Measurements from ENCODE around the gene MTTP.

The MTTP gene

DNA sequence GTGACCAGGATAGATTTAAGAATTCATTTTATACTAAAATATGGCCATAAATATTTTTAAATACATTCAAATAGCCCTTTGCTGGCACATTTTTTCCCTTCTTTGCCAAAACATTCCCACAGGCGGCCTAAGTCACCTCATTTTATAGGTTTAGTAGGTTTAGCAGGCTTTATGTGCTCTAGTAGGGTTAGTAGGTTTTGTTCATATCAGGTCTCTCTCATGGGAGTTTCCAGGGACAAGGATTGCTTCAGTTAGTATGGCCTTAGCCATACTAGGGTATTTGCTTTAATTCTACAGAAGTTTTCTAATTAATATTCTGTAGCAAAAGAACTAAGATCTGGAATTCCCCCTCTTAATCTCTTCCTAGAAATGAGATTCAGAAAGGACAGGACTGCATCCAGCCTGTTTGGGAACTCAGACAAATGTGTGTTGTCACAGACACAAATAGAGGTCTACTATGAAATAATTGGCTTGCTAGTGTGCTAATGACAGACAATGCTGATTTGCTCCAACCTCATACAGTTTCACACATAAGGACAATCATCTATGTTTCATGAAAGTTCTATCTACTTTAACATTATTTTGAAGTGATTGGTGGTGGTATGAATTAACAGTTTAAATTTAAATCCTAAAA is 772 bp upstream of the MTTP start:
- in situ Hi-C loops (cut with MboI; ENCODE audit: low sequenced_read_pairs) = no loop called here

DNA sequence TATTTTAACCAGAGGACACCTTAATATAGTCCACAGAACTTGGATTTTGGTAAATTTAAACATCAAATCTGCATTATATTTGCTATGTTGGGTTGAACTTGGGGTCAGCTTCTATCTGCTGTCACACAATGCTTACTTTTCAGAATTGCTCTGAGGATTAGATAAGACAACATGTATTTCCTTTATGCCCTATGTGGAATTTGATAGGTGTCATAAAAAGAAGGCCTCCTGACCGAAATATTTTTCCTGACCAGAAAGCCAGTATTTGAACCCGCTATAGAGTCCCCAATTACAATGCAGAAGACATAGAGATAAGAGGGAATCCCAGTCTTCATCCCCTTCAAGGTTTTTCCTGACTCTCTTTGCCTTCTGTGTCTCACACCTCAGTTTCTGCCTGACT is 4.1 kb downstream of the MTTP start:
- H3K36me3 ChIP-seq (replicated peaks) = no peaks in the 10 kb centered on the region
- no peak overlapping the region for H3K4me3 ChIP-seq
- DNase-seq (ENCODE audit: low spot score in 2 of 2) = no peak
- H3K9me3 ChIP-seq = no peaks in the 10 kb centered on the region
- peaks cover 6% of the 10 kb centered on the region for H3K27me3 ChIP-seq (ENCODE audit: low read depth)
- no peaks in the 10 kb centered on the region; the same call in 1 of the 2 replicates for H3K4me1 ChIP-seq
- in situ Hi-C loops (cut with MboI; ENCODE audit: low sequenced_read_pairs) = no loop called here

More for the DNA sequence above, 772 bp upstream of the MTTP start:
- no peaks in the 10 kb centered on the region for H3K36me3 ChIP-seq (replicated peaks)
- no peaks in the 10 kb centered on the region for H3K9me3 ChIP-seq
- DNase-seq (ENCODE audit: low spot score in 2 of 2) = no peak
- no peak overlapping the region for H3K4me3 ChIP-seq
- H3K4me1 ChIP-seq = no peaks in the 10 kb centered on the region; the same call in 1 of the 2 replicates
- no peaks in the 10 kb centered on the region for H3K27me3 ChIP-seq (ENCODE audit: low read depth)

DNA sequence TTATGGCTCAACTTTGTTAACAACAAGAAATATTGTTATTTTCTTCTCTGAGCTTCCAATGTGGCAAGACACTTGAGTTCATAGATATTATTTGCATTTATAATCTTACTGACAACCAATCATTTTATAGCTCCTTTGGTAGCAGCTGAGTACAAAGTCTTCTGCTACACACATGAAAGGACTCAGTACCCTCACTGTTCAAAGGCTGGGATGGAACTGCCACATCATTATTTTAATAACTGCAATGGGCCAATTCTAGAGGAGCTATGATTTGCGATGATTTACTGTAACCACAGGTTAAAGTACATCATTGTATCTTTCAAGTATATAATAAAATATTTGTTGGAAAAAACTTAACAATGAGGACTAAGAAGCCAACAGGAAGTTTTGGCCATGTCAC is 10.9 kb downstream of the MTTP start:
- Histone ChIP-seq H3K36me3 (replicated peaks) (no peaks in the 10 kb centered on the region), H3K4me1 (no peaks in the 10 kb centered on the region), H3K27me3 (ENCODE audit: low read depth) (peaks cover 8% of the 10 kb centered on the region), H3K4me3 (no peak overlapping the region), H3K9me3 (no peaks in the 10 kb centered on the region)
- DNase-seq (ENCODE audit: low spot score in 2 of 2) = no peak
- in situ Hi-C loops (cut with MboI; ENCODE audit: low sequenced_read_pairs) = no loop called here

DNA sequence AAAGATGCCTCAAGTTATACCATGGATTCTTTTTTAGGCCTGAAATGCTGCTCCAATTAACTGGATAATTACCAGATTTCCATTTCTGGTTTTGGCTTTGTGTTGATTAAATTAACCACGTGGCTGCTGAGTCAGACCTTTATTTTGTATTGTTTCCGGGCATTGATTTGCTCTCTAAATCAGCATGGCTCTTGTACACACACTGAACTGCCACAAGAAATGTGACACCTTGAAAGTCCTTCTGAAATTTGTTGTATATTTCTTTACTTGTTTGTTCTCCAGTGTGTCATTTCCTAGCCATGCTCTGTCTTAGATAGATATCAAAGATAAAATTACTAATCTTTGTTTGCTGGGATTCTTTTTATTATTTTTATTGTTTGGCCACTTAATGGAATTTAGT is 11.7 kb downstream of the MTTP start:
- in situ Hi-C loops (cut with MboI; ENCODE audit: low sequenced_read_pairs) = no loop called here
- no peaks in the 10 kb centered on the region for H3K9me3 ChIP-seq
- DNase-seq (ENCODE audit: low spot score in 2 of 2) = no peak
- H3K4me3 ChIP-seq = no peak overlapping the region
- H3K27me3 ChIP-seq (ENCODE audit: low read depth) = peaks cover 8% of the 10 kb centered on the region
- no peaks in the 10 kb centered on the region for H3K4me1 ChIP-seq
- H3K36me3 ChIP-seq (replicated peaks) = no peaks in the 10 kb centered on the region

DNA sequence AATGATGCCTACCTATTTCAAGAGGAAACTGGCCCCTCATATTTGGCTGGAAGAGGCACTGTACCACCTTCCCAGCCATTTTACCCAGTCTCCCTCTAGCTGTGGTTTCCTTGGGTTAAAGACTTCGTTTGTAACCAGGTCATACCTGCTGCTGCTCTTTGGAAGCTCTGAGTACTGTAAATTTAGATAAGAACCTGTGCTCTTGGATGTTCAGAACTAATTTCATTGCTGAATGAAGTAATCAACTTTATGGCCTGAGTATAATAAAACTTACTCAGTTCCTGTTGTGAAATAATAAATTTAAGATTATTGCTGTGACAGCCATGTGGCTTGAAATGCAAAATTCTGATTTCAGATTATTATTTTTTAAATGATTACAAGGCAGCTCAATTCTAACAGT is 12.2 kb downstream of the MTTP start:
- in situ Hi-C loops (cut with MboI; ENCODE audit: low sequenced_read_pairs) = no loop called here
- H3K4me3 ChIP-seq = no peak overlapping the region
- H3K27me3 ChIP-seq (ENCODE audit: low read depth) = peaks cover 8% of the 10 kb centered on the region
- no peaks in the 10 kb centered on the region for H3K9me3 ChIP-seq
- H3K4me1 ChIP-seq = no peaks in the 10 kb centered on the region
- H3K36me3 ChIP-seq (replicated peaks) = no peaks in the 10 kb centered on the region
- DNase-seq (ENCODE audit: low spot score in 2 of 2) = no peak

DNA sequence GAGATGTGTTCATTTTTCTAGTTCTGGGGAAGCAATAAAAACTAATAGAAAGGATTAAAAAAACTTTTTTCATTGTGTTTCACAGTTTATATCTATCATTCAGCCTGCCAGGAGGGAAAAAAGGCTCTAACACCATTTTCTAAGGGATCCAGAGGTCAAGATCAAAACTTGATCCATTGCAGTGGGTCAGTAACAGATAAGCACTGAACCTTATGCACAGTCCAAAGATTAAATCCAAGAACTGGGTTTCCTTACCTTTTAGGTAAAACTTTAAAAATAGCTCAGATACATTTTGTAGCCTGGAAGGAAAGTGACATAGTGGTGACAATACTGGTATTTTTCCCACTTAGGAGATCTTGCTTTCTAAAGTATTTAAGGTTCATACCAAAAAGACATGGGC is 12.7 kb downstream of the MTTP start:
- Histone ChIP-seq H3K4me3 (no peak overlapping the region), H3K36me3 (replicated peaks) (no peaks in the 10 kb centered on the region), H3K9me3 (no peaks in the 10 kb centered on the region), H3K27me3 (ENCODE audit: low read depth) (peaks cover 8% of the 10 kb centered on the region), H3K4me1 (no peaks in the 10 kb centered on the region)
- in situ Hi-C loops (cut with MboI; ENCODE audit: low sequenced_read_pairs) = no loop called here
- no peak for DNase-seq (ENCODE audit: low spot score in 2 of 2)

DNA sequence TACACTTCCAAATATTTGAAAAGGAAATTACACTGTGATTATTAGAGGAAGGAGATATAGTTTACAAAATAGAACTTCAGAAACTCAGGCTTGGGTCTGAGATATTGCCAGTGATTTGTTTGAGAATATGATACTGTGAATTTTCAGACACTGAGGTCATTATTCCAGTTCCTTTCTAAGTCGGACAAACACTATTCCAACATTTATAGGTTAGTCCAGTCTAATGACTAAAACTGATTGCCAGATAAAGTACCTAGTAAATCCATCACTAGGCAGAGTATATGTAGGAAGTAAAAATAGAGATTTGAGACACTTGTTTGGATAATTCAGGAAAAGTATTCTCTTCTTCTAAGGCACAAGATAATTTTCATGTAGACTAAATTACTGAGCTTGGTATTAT is 13.2 kb downstream of the MTTP start:
- no peak overlapping the region for H3K4me3 ChIP-seq
- H3K4me1 ChIP-seq = no peaks in the 10 kb centered on the region
- 0 out of 2 replicates have a peak, but pooled peaks cover 5% of the 10 kb centered on the region for H3K27me3 ChIP-seq (ENCODE audit: low read depth)
- in situ Hi-C loops (cut with MboI; ENCODE audit: low sequenced_read_pairs) = no loop called here
- no peaks in the 10 kb centered on the region for H3K36me3 ChIP-seq (replicated peaks)
- no peaks in the 10 kb centered on the region for H3K9me3 ChIP-seq
- no peak for DNase-seq (ENCODE audit: low spot score in 2 of 2)

DNA sequence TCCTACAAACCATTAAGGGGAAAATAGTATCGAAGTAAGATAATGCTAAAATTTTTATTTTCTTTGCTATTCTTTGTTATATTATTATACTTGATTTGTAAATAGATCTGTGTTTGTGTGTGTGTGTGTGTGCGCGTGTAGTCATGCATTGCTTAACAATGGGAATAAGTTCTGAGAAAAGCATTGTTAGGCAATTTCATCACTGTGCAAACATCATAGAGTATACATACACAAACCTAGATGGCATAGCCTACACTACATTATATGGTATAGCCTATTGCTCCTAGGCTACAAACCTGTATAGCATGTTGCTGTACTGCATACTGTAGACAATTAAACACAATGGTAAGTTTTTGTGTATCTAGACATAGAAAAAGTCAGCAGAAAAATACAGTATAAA is 17.1 kb downstream of the MTTP start:
- Histone ChIP-seq H3K9me3 (no peaks in the 10 kb centered on the region), H3K36me3 (replicated peaks) (no peaks in the 10 kb centered on the region), H3K4me1 (no peaks in the 10 kb centered on the region), H3K4me3 (no peak overlapping the region), H3K27me3 (ENCODE audit: low read depth) (no peaks in the 10 kb centered on the region)
- in situ Hi-C loops (cut with MboI; ENCODE audit: low sequenced_read_pairs) = no loop called here
- DNase-seq (ENCODE audit: low spot score in 2 of 2) = no peak

DNA sequence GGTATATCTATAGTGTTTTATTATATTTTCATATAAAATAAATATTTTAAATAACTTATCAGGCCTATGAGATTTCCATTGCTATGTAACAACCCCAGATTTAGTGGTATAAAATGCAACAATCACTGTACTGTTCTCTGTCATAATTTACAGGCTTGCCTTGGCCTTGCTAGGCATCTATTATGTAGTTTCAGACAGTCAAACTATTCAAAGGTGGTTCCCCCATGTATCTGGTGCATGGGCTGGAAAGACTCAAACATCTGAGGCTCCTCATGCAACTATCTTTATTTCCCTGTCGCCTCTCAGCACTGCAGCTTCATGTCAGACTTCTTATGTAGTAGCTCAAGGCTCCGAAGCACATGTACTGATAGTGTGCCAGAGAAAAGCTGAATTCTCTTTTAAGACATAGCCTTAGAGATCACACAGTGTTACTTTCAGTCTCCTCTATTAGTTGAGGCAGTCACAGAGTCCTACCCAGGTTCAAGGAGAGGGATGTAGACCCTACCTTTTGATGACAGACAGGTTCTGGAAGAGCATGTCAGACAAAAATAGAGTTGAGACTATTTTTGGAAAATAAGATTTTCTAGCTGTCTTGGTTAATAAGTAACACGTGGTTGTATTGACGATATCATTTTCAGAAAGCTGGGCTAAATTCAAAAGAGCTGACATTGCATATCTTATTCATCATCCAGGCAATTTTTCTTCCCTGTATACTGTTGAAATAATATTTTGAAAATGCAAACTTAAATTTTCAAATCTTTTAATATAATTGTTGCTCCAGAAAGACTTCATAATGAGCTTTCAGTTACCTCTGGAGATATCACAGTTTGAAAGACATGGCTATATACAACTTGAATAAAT is 19.4 kb downstream of the MTTP start:
- no peaks in the 10 kb centered on the region for H3K36me3 ChIP-seq (replicated peaks)
- in situ Hi-C loops (cut with MboI; ENCODE audit: low sequenced_read_pairs) = no loop called here
- DNase-seq (ENCODE audit: low spot score in 2 of 2) = no peak

DNA sequence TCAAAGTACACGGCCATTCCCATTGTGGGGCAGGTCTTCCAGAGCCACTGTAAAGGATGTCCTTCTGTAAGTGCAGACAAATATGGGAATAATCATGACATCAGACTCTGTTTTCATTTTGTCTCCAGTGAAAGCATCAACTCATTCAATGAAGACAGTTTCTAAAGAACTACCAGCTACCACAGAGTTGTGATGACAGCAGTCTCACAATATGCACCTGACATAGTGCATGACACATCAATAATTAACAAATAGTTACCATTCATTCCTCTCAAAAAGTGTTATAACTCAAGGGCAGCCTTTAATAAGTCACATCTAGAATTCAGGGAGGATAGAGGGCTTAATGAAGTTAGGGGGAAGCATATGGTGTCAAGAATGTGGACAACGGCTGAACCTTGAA is 20.2 kb downstream of the MTTP start:
- in situ Hi-C loops (cut with MboI; ENCODE audit: low sequenced_read_pairs) = no loop called here
- Histone ChIP-seq H3K4me1 (no peaks in the 10 kb centered on the region), H3K9me3 (no peaks in the 10 kb centered on the region; the same call in 1 of the 2 replicates), H3K4me3 (no peak overlapping the region), H3K27me3 (ENCODE audit: low read depth) (no peaks in the 10 kb centered on the region), H3K36me3 (replicated peaks) (no peaks in the 10 kb centered on the region)
- DNase-seq (ENCODE audit: low spot score in 2 of 2) = no peak

More for the DNA sequence above, 19.4 kb downstream of the MTTP start:
- H3K4me3 ChIP-seq = no peak overlapping the region
- H3K4me1 ChIP-seq = no peaks in the 10 kb centered on the region
- no peaks in the 10 kb centered on the region for H3K27me3 ChIP-seq (ENCODE audit: low read depth)
- no peaks in the 10 kb centered on the region; the same call in 1 of the 2 replicates for H3K9me3 ChIP-seq

DNA sequence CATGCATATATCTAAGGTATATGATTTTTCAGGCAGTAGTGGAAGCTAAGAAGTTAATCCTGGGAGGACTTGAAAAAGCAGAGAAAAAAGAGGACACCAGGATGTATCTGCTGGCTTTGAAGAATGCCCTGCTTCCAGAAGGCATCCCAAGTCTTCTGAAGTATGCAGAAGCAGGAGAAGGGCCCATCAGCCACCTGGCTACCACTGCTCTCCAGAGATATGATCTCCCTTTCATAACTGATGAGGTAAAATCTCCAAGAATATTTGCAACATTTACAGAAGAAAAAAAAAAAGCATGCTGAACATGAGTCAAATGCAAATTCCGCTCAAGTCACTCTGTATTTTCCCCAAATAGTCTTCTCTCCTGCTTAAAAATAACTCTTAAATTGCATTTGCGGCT is 32.1 kb downstream of the MTTP start:
- DNase-seq (ENCODE audit: low spot score in 2 of 2) = no peak
- H3K36me3 ChIP-seq (replicated peaks) = no peaks in the 10 kb centered on the region
- in situ Hi-C loops (cut with MboI; ENCODE audit: low sequenced_read_pairs) = no loop called here
- H3K4me3 ChIP-seq = no peak overlapping the region
- peaks cover 5% of the 10 kb centered on the region for H3K27me3 ChIP-seq (ENCODE audit: low read depth)
- no peaks in the 10 kb centered on the region for H3K4me1 ChIP-seq
- no peaks in the 10 kb centered on the region for H3K9me3 ChIP-seq

DNA sequence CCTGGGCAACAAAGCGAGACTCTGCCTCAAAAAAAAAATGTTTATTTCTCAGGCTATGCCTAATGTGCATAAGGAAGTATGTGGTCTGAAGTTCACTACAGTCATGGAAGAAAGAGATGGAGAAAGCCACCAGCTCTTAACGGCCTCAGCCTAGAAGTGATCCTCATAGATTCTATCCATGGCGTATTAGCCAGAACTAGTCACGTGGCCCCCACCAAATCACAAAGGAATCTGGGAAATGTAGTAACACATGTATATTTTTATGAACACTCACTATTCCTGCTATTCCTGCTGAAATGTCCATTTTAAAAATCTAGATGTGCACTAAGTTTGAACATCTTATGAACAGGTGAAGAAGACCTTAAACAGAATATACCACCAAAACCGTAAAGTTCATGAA is 33.8 kb downstream of the MTTP start:
- in situ Hi-C loops (cut with MboI; ENCODE audit: low sequenced_read_pairs) = no loop called here
- Histone ChIP-seq H3K27me3 (ENCODE audit: low read depth) (peaks cover 7% of the 10 kb centered on the region), H3K9me3 (no peaks in the 10 kb centered on the region), H3K36me3 (replicated peaks) (no peaks in the 10 kb centered on the region), H3K4me3 (no peak overlapping the region), H3K4me1 (no peaks in the 10 kb centered on the region)
- no peak for DNase-seq (ENCODE audit: low spot score in 2 of 2)

DNA sequence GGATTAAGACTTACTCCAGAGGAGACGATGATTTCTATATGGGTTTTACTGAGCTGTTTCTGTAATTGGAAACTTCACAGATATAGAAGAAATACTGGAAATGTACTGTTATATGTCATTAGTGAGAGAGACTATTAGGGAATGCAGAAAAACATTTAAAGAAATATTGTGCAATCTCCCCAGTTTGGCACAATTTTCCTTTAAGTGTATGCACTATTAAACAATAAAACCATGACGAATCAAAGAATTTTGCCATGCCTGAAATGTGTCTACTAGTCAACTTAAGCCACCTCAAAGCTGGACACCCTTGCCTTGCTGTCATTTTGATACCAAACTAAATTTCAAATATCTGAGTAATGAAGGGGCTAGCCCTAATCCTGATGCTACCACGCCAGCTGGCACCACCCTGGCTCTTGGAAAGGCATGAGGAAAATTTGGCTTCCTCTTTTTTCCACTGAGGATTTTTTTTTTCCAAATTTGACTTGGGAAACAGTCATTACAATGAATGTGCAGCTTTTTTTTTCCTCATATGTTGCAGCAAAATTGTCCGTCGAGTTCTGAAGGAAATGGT is 36.1 kb downstream of the MTTP start:
- no peak for DNase-seq (ENCODE audit: low spot score in 2 of 2)
- Histone ChIP-seq H3K27me3 (ENCODE audit: low read depth) (peaks cover 7% of the 10 kb centered on the region), H3K9me3 (no peaks in the 10 kb centered on the region), H3K4me3 (no peak overlapping the region), H3K4me1 (no peaks in the 10 kb centered on the region), H3K36me3 (replicated peaks) (no peaks in the 10 kb centered on the region)
- in situ Hi-C loops (cut with MboI; ENCODE audit: low sequenced_read_pairs) = no loop called here

DNA sequence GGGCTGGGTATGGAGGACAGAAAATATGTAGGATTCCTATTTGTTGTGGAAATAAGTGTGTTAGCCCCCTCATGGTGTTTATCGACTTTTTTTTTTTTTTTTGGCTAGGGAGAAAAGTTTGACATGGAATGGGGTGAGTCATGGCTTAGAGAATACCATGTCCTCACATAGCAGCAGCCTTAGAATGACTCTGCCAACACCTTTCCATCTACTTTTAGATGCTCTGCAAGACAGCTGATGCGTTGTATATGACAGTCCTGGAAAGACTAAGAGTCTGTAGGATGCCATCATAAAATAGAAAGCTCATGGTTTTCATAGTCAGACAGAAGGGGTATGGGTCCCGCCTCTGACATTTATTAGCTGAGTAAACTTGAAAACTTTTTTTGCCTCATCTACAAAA is 37.7 kb downstream of the MTTP start:
- Histone ChIP-seq H3K9me3 (no peaks in the 10 kb centered on the region), H3K4me1 (no peaks in the 10 kb centered on the region), H3K27me3 (ENCODE audit: low read depth) (peaks cover 7% of the 10 kb centered on the region), H3K4me3 (no peak overlapping the region), H3K36me3 (replicated peaks) (no peaks in the 10 kb centered on the region)
- in situ Hi-C loops (cut with MboI; ENCODE audit: low sequenced_read_pairs) = no loop called here
- DNase-seq (ENCODE audit: low spot score in 2 of 2) = no peak

Data from HAP-1 (cell line).